Iris pigment epithelial cell (primary cell): Measurements from ENCODE around the gene WDR6.
A peak's percentile ranks its signal among the peaks of the same experiment; 100 is the strongest.

ENCODE experiments used
- DNase-seq: peaks from one replicate; pipeline ENCODE4 v3.0.0-alpha.2; 2011; ENCODE audit warnings: low read depth

The WDR6 gene

DNA sequence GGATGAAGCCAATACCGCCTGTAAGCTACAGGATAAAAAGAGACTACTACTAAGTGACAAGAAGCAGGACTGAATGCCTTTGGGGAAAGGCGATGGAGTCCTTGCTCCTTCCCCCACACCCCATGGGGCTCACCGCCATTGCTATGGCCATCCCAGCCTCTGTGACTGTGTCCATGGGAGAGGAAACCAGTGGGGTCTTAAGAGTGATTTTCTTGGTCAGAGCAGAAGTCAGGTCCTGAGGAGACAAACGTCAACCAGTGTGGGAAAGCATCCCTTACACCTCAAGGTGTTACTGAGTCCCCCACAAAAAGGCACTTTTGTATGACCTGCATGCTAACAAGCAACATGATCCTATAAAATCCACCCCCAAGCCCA is 21.1 kb downstream of the WDR6 start:
- no peak for DNase-seq

DNA sequence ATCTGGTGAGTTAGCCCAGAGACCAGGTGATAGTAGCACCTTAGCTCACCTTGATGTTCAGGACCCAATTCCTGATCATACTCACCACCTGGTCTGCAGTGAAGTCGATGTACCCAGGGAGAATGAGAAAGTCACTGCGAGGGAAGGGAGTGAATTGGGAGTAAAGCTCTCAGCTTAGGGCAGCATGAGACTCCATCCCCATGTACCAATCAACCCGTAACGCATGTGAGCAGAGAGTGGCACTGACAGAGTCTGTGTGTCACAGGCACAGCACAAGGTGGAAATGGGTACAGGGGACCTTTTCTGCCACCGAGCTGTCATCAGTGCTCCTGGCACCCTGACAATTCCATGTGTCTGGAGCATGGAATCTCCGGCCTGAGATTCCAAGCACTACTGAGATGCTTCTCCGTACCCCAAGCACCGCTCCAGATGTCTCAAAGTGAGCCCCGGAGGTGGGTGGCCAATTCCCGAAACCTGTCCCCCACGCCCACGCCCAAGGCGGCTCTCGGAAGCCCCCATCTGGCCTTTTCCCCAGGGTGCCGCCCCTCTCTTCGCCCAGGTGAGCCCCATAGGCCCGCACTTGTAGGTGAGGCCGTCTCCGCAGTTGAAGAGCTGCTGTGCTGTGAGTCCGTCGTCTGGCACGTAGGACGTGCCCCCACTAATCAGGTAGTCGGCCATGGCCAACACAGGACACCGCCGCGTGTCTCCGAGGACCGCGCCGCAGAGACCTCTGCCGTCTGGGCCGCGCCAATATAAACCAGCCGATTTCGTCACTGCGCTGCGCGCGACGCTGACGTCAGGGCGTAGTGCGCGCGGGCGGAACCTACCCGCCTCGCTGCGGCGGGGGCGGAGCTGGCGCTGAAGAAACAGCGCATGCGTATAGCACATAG is 21.7 kb downstream of the WDR6 start, which contains the start of gene IMPDH2:
IMPDH2 (minus strand) TSS at position 726 of the 890 bp plus-strand sequence; CDS start at position 678, 48 bp downstream.
- DNase-seq: peak; percentile 88

DNA sequence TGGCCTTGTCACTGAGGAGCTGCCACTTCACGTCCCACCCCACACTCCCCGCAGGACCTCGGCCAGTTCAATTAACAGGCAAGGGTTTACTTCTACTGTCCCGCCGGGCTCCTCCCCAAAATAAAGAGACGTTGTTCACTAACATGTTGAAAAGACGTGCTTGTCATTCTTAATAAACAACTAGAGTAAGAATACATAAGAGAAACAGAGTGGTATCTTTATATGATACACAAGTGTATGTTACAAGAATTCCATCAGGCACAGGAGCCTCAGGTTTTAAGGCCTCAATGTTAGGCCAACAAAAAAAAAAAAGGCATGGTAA is 22.3 kb downstream of the WDR6 start:
- no peak for DNase-seq

DNA sequence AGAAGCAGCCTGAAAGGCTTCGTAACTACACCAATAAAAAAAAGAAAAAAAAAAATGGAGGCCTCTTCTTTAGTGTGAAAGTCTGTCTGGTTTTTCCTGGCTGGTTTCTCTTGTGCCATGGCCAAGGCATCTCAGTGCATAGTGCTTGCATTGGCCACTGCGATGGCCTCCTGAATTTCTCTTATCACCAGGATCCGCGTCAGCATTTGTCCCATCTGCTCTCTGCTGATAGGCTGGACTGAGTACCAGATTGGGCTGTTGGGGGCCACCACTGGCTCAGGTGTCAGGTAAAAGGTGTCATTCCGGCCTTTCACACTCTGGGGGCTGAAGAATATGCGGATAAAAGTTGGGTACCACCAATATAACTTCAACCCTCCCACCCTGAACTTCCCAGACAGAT is 23.1 kb downstream of the WDR6 start:
- no peak for DNase-seq

DNA sequence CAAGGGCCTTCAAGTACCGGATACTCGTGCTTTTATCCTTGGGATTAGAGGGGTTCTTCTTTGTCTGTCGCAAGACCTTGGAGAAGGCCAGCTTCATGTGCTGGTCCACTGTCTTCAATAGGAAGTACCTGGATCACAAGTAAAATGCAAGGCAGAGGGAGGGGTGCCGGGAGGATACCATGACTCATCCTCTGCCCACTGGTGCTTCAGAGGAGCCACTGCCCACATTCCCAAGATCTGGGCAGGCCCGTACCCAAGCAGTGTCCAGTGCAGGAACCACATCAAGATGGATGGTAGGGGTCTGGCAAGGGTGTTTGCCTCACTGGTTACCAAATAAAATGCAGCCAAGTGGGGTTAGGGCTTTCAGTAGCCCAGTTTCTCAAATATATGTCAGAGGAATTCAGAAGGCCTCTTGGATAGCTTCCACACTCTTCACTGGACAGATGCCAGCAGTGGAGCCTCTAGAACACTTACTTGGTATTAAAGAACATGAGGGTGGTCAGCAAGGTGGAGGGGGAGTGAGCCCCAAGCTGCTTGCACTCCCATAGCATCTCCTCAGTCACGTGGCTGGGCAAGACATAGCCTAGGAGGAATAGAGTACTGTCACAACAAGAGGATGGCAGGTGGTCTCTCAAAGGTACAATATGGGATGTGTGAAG is 25.6 kb downstream of the WDR6 start:
- DNase-seq: peak; percentile 45

DNA sequence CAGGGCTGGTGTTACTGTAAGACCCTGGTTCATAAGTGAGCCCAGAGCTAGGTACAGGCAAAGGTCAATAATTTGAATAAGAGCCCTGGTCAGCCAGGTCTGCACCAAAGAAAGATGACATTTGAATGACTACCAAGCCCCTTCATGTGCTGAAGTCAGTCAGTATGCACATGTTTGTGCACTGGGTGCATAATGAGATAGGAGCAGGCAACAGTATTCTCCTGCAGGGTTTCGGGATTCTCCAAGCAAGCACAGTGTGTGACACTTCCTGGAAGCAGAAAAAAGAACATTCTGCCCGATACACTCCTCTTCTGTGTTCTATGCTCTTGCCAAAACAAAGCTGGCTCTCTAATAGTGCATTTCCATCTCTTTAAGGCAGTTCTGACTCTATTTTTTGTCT is 27.5 kb downstream of the WDR6 start:
- DNase-seq: no peak

DNA sequence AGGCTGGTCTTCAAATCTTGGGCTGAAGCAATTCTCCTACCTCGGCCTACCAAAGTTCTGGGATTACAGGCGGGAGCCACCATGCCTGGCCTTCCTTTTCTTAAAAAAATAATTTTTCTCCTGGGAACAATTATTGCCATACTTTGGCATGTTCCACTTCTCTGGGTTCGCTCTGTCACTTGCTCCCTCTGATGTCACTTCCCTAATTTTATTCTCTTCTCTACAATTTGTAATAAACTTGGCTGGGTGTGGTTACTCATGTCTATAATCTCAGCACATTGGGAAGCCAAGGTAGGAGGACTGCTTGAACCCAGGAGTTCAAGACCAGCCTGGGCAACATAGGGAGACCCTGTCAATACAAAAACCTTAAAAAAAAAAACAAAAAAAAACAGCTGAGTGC is 28.1 kb downstream of the WDR6 start:
- no peak for DNase-seq

DNA sequence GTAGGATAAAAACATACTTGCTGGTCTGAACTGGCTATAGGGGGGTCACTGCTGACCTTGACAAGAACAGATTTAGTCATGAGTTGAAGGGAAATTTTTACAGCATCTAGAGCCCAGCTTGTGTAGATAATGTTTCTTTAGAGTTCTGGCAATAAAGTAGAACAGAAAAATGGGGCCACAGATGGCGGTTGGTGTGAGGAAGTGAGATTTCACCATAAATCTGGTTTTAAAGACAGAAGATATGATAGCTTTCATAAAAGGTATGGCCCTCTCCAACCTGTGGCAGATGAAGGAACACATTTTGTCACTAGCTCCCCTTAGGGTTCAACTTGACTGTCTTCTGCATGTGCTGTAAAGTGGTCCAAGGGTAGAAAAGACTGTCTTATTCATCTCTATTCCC is 46.4 kb downstream of the WDR6 start:
- no peak for DNase-seq

DNA sequence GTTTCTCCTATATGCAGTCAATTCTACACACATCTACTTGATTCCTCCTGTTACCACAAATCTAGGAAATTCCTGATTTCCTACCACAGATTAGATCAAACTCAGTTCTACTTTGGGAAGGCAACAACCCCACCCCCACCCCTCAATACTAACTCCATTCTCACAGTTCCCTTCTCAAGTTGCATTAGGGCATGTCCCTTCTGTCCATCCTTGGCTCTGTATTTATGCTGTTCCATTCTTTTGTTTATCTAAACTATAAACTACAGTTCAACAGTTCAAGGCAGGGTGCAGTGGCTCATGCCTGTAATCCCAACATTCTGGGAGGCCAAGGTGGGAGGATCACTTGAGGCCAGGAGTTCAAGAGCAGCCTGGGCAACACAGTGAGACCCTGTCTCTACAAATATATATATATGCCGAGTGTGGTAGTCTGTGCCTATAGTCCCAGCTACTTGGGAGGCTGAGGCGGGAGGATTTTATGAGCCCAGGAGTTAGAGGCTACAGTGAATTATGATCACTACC is 47.2 kb downstream of the WDR6 start:
- no peak for DNase-seq

DNA sequence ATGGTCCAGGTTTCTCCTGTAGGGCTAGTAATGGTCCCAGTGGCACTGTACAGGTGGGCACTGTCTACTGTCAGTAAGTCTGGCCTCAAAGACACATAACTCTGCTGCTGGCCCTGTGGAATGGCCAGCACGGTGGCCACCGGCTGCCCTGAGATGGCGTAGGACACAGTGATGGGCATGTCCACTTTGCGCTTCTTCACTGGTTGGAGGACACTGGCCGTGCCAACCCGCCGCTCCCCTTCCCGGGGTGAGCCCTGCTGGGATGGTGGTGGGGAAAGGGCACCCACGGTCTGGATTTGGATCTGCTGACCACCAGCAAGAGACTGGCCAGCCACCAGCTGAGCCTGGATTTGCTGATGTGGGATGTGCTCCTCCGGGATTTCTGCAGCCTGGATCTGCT is 50.1 kb downstream of the WDR6 start:
- DNase-seq: no peak

DNA sequence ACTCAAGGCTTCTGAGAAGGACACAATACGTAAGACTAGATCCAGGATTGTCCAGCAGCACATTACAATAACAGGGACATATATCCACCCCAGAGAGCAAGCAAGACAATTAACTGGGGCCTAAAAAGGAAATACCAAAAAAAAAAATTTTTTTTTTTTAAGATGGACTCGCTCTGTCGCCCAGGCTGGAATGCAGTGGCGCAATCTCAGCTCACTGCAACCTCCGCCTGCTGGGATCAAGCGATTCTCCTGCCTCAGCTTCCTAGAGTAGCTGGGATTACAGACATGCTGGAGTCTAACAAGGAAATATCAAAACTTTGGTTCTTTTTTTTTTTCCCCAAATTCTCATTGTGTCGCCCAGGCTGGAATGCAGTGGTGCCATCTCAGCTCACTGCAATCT is 50.8 kb downstream of the WDR6 start:
- DNase-seq: peak; percentile 22
